ENCODE results near the gene LRRC71. TPM values are rescaled to one million over a fixed set of nuclear protein-coding genes. Genes with fewer than 3 reads are reported as not detected.
A peak's percentile ranks its signal among the peaks of the same experiment; 100 is the strongest.
"Not testable (repeated sequence)": the region's sequence is repeated elsewhere in the genome, so short reads cannot be mapped to it uniquely, and the experiment has no call there.

LRRC71 gene
- total RNA-seq, 1 experiment from 2014 or later: not detected

GRCh38 chr1:156924478-156925153 lies 4.2 kb downstream of the LRRC71 start:
- ChIA-PET CTCF (interaction anchor here (0.5 to 1.2 kb wide), 9 partner anchors 12 to 149 kb away, joined by 3 to 5 read pairs (median 3); no protein-coding TSS in a partner anchor), POLR2A (interaction anchor here (0.5 kb wide), 1 partner anchor 1096 kb away, joined by 3 read pairs; no protein-coding TSS in a partner anchor)
- no peak for DNase-seq
- Histone ChIP-seq H3K36me3 (ENCODE audit: control insufficient read depth, insufficient read depth, low read length) (no peaks in the 10 kb centered on the region), H3K27me3 (replicated peaks; ENCODE audit: control insufficient read depth, insufficient read depth, low read length) (peaks cover 5% of the 10 kb centered on the region; the same call in 1 of the 2 replicates), H3K4me3 (ENCODE audit: low read depth, low read length) (no peak overlapping the region), H3K4me1 (peaks cover 4% of the 10 kb centered on the region; the same call in 1 of the 2 replicates), H3K9me3 (no peaks in the 10 kb centered on the region)
- Mint-ChIP-seq H3K9me3 (ENCODE audit: unreplicated experiment) (no peaks in the 10 kb centered on the region), H3K4me1 (ENCODE audit: low read depth, unreplicated experiment) (peaks cover 6% of the 10 kb centered on the region), H3K36me3 (ENCODE audit: insufficient read depth, unreplicated experiment) (no peaks in the 10 kb centered on the region), H3K27ac (ENCODE audit: unreplicated experiment) (no peak overlapping the region), H3K4me3 (ENCODE audit: unreplicated experiment) (peak overlapping the region; percentile 58), H3K27me3 (ENCODE audit: insufficient read depth, unreplicated experiment) (peaks cover 32% of the 10 kb centered on the region)
- no TSS peak for BruUV-seq (replicated peaks)
- intact Hi-C loops (cut with micrococcal nuclease; ENCODE audit: unreplicated experiment): loop anchor here (10.0 kb wide), 1 partner anchor 150 kb away; no protein-coding TSS in a partner anchor
- TF ChIP-seq, protein P1, sequence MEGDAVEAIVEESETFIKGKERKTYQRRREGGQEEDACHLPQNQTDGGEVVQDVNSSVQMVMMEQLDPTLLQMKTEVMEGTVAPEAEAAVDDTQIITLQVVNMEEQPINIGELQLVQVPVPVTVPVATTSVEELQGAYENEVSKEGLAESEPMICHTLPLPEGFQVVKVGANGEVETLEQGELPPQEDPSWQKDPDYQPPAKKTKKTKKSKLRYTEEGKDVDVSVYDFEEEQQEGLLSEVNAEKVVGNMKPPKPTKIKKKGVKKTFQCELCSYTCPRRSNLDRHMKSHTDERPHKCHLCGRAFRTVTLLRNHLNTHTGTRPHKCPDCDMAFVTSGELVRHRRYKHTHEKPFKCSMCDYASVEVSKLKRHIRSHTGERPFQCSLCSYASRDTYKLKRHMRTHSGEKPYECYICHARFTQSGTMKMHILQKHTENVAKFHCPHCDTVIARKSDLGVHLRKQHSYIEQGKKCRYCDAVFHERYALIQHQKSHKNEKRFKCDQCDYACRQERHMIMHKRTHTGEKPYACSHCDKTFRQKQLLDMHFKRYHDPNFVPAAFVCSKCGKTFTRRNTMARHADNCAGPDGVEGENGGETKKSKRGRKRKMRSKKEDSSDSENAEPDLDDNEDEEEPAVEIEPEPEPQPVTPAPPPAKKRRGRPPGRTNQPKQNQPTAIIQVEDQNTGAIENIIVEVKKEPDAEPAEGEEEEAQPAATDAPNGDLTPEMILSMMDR (IDR thresholded peaks at IDR 0.05; ENCODE audit: insufficient read depth in 1 of 2, low read depth in 1 of 2, low read length in 1 of 2, severe bottlenecking in 1 of 2, unreplicated experiment in 1 of 2): no peak

GRCh38 chr1:156925154-156926010 lies 5.0 kb downstream of the LRRC71 start:
- intact Hi-C loops (cut with micrococcal nuclease; ENCODE audit: unreplicated experiment): loop anchor here (2.0 to 10.0 kb wide), 2 partner anchors 149 to 237 kb away; no protein-coding TSS in a partner anchor
- Histone ChIP-seq H3K27me3 (replicated peaks; ENCODE audit: control insufficient read depth, insufficient read depth, low read length) (peaks cover 5% of the 10 kb centered on the region; the same call in 1 of the 2 replicates), H3K36me3 (ENCODE audit: control insufficient read depth, insufficient read depth, low read length) (no peaks in the 10 kb centered on the region), H3K4me3 (ENCODE audit: low read depth, low read length) (no peak overlapping the region), H3K4me1 (peaks cover under 1% of the 10 kb centered on the region; the same call in 1 of the 2 replicates), H3K9me3 (no peaks in the 10 kb centered on the region)
- CTCF ChIA-PET: interaction anchor here (0.6 kb wide), 1 partner anchor 42 kb away, joined by 3 read pairs; no protein-coding TSS in a partner anchor
- TF ChIP-seq, protein P1 (IDR thresholded peaks at IDR 0.05; ENCODE audit: insufficient read depth in 1 of 2, low read depth in 1 of 2, low read length in 1 of 2, severe bottlenecking in 1 of 2, unreplicated experiment in 1 of 2): no peak
- POLR2A ChIA-PET: no interaction called here
- DNase-seq: no peak
- no TSS peak for BruUV-seq (replicated peaks)
- no peak overlapping the region for H3K27ac Mint-ChIP-seq (ENCODE audit: unreplicated experiment)
- no peaks in the 10 kb centered on the region for H3K36me3 Mint-ChIP-seq (ENCODE audit: insufficient read depth, unreplicated experiment)
- H3K9me3 Mint-ChIP-seq (ENCODE audit: unreplicated experiment): no peaks in the 10 kb centered on the region
- no peak overlapping the region for H3K4me3 Mint-ChIP-seq (ENCODE audit: unreplicated experiment)
- H3K27me3 Mint-ChIP-seq (ENCODE audit: insufficient read depth, unreplicated experiment): peaks cover 35% of the 10 kb centered on the region
- peaks cover 6% of the 10 kb centered on the region for H3K4me1 Mint-ChIP-seq (ENCODE audit: low read depth, unreplicated experiment)

DNA sequence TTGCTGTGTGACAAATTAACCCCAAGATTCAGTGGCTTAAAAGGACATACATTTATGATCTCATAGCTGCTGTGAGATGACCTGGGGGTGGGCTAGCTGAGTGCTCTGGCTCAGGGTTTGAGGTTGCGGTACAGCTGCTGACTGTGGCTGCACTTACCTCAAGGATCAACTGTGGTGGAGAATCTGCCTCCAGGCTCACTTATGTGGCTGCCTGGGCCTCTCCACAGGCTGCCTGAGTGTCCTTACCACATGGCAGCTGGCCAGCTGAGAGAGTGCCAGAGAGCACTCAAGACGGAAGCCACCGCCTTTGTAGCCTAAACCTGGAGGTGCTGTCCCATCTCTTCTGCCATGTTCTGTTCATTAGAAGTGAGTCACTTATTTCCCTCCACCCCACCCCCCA lies 5.7 kb downstream of the LRRC71 start:
- Mint-ChIP-seq H3K27ac (ENCODE audit: unreplicated experiment) (no peak overlapping the region), H3K4me3 (ENCODE audit: unreplicated experiment) (no peak overlapping the region), H3K36me3 (ENCODE audit: insufficient read depth, unreplicated experiment) (peaks cover 7% of the 10 kb centered on the region), H3K27me3 (ENCODE audit: insufficient read depth, unreplicated experiment) (peaks cover 41% of the 10 kb centered on the region), H3K9me3 (ENCODE audit: unreplicated experiment) (no peaks in the 10 kb centered on the region), H3K4me1 (ENCODE audit: low read depth, unreplicated experiment) (peaks cover 6% of the 10 kb centered on the region)
- Histone ChIP-seq H3K36me3 (ENCODE audit: control insufficient read depth, insufficient read depth, low read length) (no peaks in the 10 kb centered on the region), H3K9me3 (no peaks in the 10 kb centered on the region), H3K4me1 (no peaks in the 10 kb centered on the region), H3K4me3 (ENCODE audit: low read depth, low read length) (no peak overlapping the region), H3K27me3 (replicated peaks; ENCODE audit: control insufficient read depth, insufficient read depth, low read length) (peaks cover 5% of the 10 kb centered on the region; the same call in 1 of the 2 replicates)
- POLR2A ChIA-PET: no interaction called here
- intact Hi-C loops (cut with micrococcal nuclease; ENCODE audit: unreplicated experiment): loop anchor here (2.0 to 10.0 kb wide), 2 partner anchors 149 to 237 kb away; no protein-coding TSS in a partner anchor
- TF ChIP-seq, protein P1 (IDR thresholded peaks at IDR 0.05; ENCODE audit: insufficient read depth in 1 of 2, low read depth in 1 of 2, low read length in 1 of 2, severe bottlenecking in 1 of 2, unreplicated experiment in 1 of 2): no peak
- BruUV-seq (replicated peaks): no TSS peak
- CTCF ChIA-PET: interaction anchor here (0.6 kb wide), 1 partner anchor 186 kb away, joined by 3 read pairs; no protein-coding TSS in a partner anchor
- no peak for DNase-seq

GRCh38 chr1:156926695-156927094 lies 6.3 kb downstream of the LRRC71 start:
- intact Hi-C loops (cut with micrococcal nuclease; ENCODE audit: unreplicated experiment): loop anchor here (1.0 to 10.0 kb wide), 3 partner anchors 34 to 238 kb away; no protein-coding TSS in a partner anchor
- H3K4me3 Mint-ChIP-seq (ENCODE audit: unreplicated experiment); H3K4me1 ChIP-seq; H3K36me3 ChIP-seq (ENCODE audit: control insufficient read depth, insufficient read depth, low read length); DNase-seq; BruUV-seq (replicated peaks); H3K27ac Mint-ChIP-seq (ENCODE audit: unreplicated experiment); H3K4me1 Mint-ChIP-seq (ENCODE audit: low read depth, unreplicated experiment); H3K4me3 ChIP-seq (ENCODE audit: low read depth, low read length); H3K9me3 Mint-ChIP-seq (ENCODE audit: unreplicated experiment); H3K27me3 ChIP-seq (replicated peaks; ENCODE audit: control insufficient read depth, insufficient read depth, low read length); POLR2A ChIA-PET; H3K9me3 ChIP-seq: not testable (repeated sequence)
- CTCF ChIA-PET: interaction anchor here (0.6 to 1.4 kb wide), 2 partner anchors 43 to 186 kb away, joined by 3 to 10 read pairs; no protein-coding TSS in a partner anchor
- peaks cover 41% of the 10 kb centered on the region for H3K27me3 Mint-ChIP-seq (ENCODE audit: insufficient read depth, unreplicated experiment)
- H3K36me3 Mint-ChIP-seq (ENCODE audit: insufficient read depth, unreplicated experiment): peaks cover 12% of the 10 kb centered on the region

Data from Caco-2 (cell line).